AG20443 (cell line): Measurements from ENCODE around the gene PDP2.

Experiments used
- DNase-seq: peaks from one replicate; pipeline ENCODE4 v3.0.0; 2012; ENCODE audit warnings: low spot score, mixed read lengths

Gene PDP2

GRCh38 chr16:66935314-66936011 is 55.1 kb downstream of the PDP2 start, which contains the start of gene CES2:
Gene CES2, plus strand, starts transcription at chr16:66935516. Its CDS starts 120 bp downstream, at chr16:66935636.
- DNase-seq: peak; percentile 83

- no peak for DNase-seq
Observed at GRCh38 chr16:66936462-66936861, 56.1 kb downstream of the PDP2 start.

DNA sequence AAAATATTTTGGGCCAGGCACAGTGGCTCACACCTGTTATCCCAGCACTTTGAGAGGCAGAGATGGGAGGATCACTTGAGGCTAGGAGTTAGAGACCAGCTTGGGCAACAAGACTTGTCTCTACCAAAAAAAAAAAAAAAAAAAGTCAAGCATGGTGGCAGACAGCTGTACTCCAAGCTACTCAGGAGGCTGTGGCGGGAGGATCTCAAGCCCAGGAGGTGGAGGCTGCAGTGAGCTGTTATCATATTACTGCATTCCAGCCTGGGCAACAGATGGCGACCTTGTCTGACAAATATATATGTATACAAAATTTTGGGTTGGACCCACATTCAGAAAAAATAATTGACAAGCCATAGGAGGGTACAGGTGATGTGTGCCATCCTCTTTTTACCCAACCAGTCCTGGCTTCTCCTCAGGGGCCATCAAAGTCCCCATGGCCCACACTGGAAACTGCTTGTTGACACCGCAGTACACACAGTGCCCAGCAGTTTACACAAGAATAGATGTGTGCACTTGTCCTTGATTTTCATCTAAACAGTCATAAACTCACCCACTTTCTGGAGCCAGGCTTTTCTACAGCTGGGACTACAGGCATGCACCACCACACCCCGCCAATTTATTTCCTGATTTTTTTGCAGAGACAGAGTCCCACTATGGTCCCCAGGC is 56.7 kb downstream of the PDP2 start:
- DNase-seq: no peak

GRCh38 chr16:66937725-66938337 is 57.5 kb downstream of the PDP2 start:
- no peak for DNase-seq

GRCh38 chr16:66939366-66939765 is 59.1 kb downstream of the PDP2 start:
- DNase-seq: no peak

DNA sequence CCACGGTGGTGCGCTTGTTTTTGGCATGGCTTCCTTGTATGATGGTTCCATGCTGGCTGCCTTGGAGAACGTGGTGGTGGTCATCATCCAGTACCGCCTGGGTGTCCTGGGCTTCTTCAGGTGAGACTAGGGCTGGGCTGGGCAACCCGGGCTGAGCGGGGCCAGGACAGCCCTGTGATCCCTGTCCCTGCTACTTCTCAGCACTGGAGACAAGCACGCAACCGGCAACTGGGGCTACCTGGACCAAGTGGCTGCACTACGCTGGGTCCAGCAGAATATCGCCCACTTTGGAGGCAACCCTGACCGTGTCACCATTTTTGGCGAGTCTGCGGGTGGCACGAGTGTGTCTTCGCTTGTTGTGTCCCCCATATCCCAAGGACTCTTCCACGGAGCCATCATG is 59.9 kb downstream of the PDP2 start:
- DNase-seq: no peak
